NCI-H2196 treated with DMSO at 0.1 percent for 48 hours (cell line): ENCODE data around the gene HMGB4.

Experiments used
- DNase-seq: peaks from one replicate; lab custom pipeline; 2025; ENCODE audit not compliant: unreplicated experiment; lab: John Stamatoyannopoulos, UW

Gene HMGB4

GRCh38 chr1:33897092-33897725 is 33.3 kb downstream of the HMGB4 start:
- no peak for DNase-seq

GRCh38 chr1:33898406-33898805 is 34.5 kb downstream of the HMGB4 start:
- no peak for DNase-seq

- DNase-seq = no peak
These were observed 35.0 kb downstream of the HMGB4 start for GRCh38 chr1:33898881-33899280.

GRCh38 chr1:33899746-33900145 is 35.9 kb downstream of the HMGB4 start:
- DNase-seq = no peak

GRCh38 chr1:33902486-33903209 is 38.8 kb downstream of the HMGB4 start:
- no peak for DNase-seq

- DNase-seq = no peak
These were observed 39.3 kb downstream of the HMGB4 start for GRCh38 chr1:33903210-33903589.

GRCh38 chr1:33905241-33905640 is 41.4 kb downstream of the HMGB4 start:
- no peak for DNase-seq

GRCh38 chr1:33906156-33906555 is 42.3 kb downstream of the HMGB4 start:
- DNase-seq = no peak

GRCh38 chr1:33908324-33908956 is 44.6 kb downstream of the HMGB4 start:
- no peak for DNase-seq
